ENCODE results near the gene RGS7.
"Not testable (repeated sequence)": the region's sequence is repeated elsewhere in the genome, so short reads cannot be mapped to it uniquely, and the experiment has no call there.

Gene RGS7

GRCh38 chr1:240999826-241000225, 357.2 kb downstream of the RGS7 start:
- in situ Hi-C loops (cut with HindIII; ENCODE audit: low sequenced_read_pairs): no loop called here

- in situ Hi-C loops (cut with HindIII; ENCODE audit: low sequenced_read_pairs): no loop called here
Observed at GRCh38 chr1:240998441-240999015, 358.5 kb downstream of the RGS7 start.

- in situ Hi-C loops (cut with HindIII; ENCODE audit: low sequenced_read_pairs): no loop called here
Observed at GRCh38 chr1:240998024-240998423, 359.0 kb downstream of the RGS7 start.

- in situ Hi-C loops (cut with HindIII; ENCODE audit: low sequenced_read_pairs): loop anchor here (5.0 kb wide), 1 partner anchor 44 kb away; no protein-coding TSS in a partner anchor
Observed at GRCh38 chr1:240993004-240993403, 364.0 kb downstream of the RGS7 start.

- in situ Hi-C loops (cut with HindIII; ENCODE audit: low sequenced_read_pairs): loop anchor here (5.0 kb wide), 1 partner anchor 46 kb away; no protein-coding TSS in a partner anchor
Observed at GRCh38 chr1:240991230-240991629, 365.8 kb downstream of the RGS7 start.

- in situ Hi-C loops (cut with HindIII; ENCODE audit: low sequenced_read_pairs): no loop called here
Observed at GRCh38 chr1:240987928-240988327, 369.1 kb downstream of the RGS7 start.

- in situ Hi-C loops (cut with HindIII; ENCODE audit: low sequenced_read_pairs): no loop called here
Observed at GRCh38 chr1:240985081-240985480, 371.9 kb downstream of the RGS7 start.

GRCh38 chr1:240980342-240980741, 376.7 kb downstream of the RGS7 start:
- in situ Hi-C loops (cut with HindIII; ENCODE audit: low sequenced_read_pairs): no loop called here

- in situ Hi-C loops (cut with HindIII; ENCODE audit: low sequenced_read_pairs): no loop called here
Observed at GRCh38 chr1:240976685-240977084, 380.3 kb downstream of the RGS7 start.

GRCh38 chr1:240973875-240974274, 383.1 kb downstream of the RGS7 start:
- in situ Hi-C loops (cut with HindIII; ENCODE audit: low sequenced_read_pairs): no loop called here

GRCh38 chr1:240972059-240972458, 384.9 kb downstream of the RGS7 start:
- in situ Hi-C loops (cut with HindIII; ENCODE audit: low sequenced_read_pairs): not testable (repeated sequence)

GRCh38 chr1:240970253-240970652, 386.8 kb downstream of the RGS7 start:
- in situ Hi-C loops (cut with HindIII; ENCODE audit: low sequenced_read_pairs): no loop called here

GRCh38 chr1:240968864-240969263, 388.1 kb downstream of the RGS7 start:
- in situ Hi-C loops (cut with HindIII; ENCODE audit: low sequenced_read_pairs): no loop called here

- in situ Hi-C loops (cut with HindIII; ENCODE audit: low sequenced_read_pairs): no loop called here
Observed at GRCh38 chr1:240967070-240967724, 389.8 kb downstream of the RGS7 start.

- in situ Hi-C loops (cut with HindIII; ENCODE audit: low sequenced_read_pairs): no loop called here
Observed at GRCh38 chr1:240965581-240966091, 391.4 kb downstream of the RGS7 start.

GRCh38 chr1:240962086-240962485, 394.9 kb downstream of the RGS7 start:
- in situ Hi-C loops (cut with HindIII; ENCODE audit: low sequenced_read_pairs): no loop called here

GRCh38 chr1:240956424-240956823, 400.6 kb downstream of the RGS7 start:
- in situ Hi-C loops (cut with HindIII; ENCODE audit: low sequenced_read_pairs): no loop called here

- in situ Hi-C loops (cut with HindIII; ENCODE audit: low sequenced_read_pairs): no loop called here
Observed at GRCh38 chr1:240956020-240956419, 401.0 kb downstream of the RGS7 start.

- in situ Hi-C loops (cut with HindIII; ENCODE audit: low sequenced_read_pairs): loop anchor here (5.0 kb wide), 1 partner anchor 95 kb away; no protein-coding TSS in a partner anchor
Observed at GRCh38 chr1:240947438-240948224, 409.4 kb downstream of the RGS7 start.

- in situ Hi-C loops (cut with HindIII; ENCODE audit: low sequenced_read_pairs): loop anchor here (5.0 kb wide), 1 partner anchor 95 kb away; no protein-coding TSS in a partner anchor
Observed at GRCh38 chr1:240946926-240947325, 410.1 kb downstream of the RGS7 start.

- in situ Hi-C loops (cut with HindIII; ENCODE audit: low sequenced_read_pairs): no loop called here
Observed at GRCh38 chr1:240942901-240943300, 414.1 kb downstream of the RGS7 start.

All from endothelial cell of hepatic sinusoid (primary cell).